ENCODE data around the gene AMMECR1L.
"Not testable (repeated sequence)": the region's sequence is repeated elsewhere in the genome, so short reads cannot be mapped to it uniquely, and the experiment has no call there.

GRCh38 chr2:127890756-127891155, 5.0 kb upstream of the AMMECR1L start:
- not testable (repeated sequence) for TF ChIP-seq POLR2A (IDR thresholded peaks at IDR 0.05); CTCF (IDR thresholded peaks at IDR 0.05 in 4 of 5, conservative IDR thresholded peaks at IDR 0.05 in 1 of 5)
